Fibroblast of mammary gland (primary cell): Measurements from ENCODE around the gene CHRNA3.

Experiments used
- DNase-seq: peaks from one replicate; pipeline ENCODE4 v3.0.0-alpha.2; 2010; ENCODE audit warnings: low read depth
- H3K4me3 ChIP-seq: 2 replicates; pipeline ENCODE4 v1.5.1; 2011; ENCODE audit warnings: low read depth, mild to moderate bottlenecking, low read length, moderate library complexity; ENCODE audit not compliant: control insufficient read depth
- CTCF ChIP-seq: conservative IDR thresholded peaks from 2 replicates; pipeline ENCODE4 v1.5.1; 2011; ENCODE audit warnings: low read depth, low read length, inconsistent platforms; ENCODE audit not compliant: control insufficient read depth, insufficient read depth

CHRNA3 gene

GRCh38 chr15:78629716-78630065, 8.9 kb upstream of the CHRNA3 start:
- H3K4me3 ChIP-seq: no peak overlapping the region
- no peak for TF ChIP-seq CTCF
- no peak for DNase-seq

GRCh38 chr15:78629031-78629715, 8.4 kb upstream of the CHRNA3 start:
- H3K4me3 ChIP-seq: no peak overlapping the region
- no peak for DNase-seq
- no peak for TF ChIP-seq CTCF

- no peak for DNase-seq
- H3K4me3 ChIP-seq: no peak overlapping the region
- no peak for TF ChIP-seq CTCF
Observed at GRCh38 chr15:78628227-78628626, 7.4 kb upstream of the CHRNA3 start.

- no peak overlapping the region for H3K4me3 ChIP-seq
- TF ChIP-seq CTCF: no peak
- DNase-seq: no peak
Observed at GRCh38 chr15:78627348-78627747, 6.6 kb upstream of the CHRNA3 start.

- no peak for DNase-seq
- no peak for TF ChIP-seq CTCF
- no peak overlapping the region for H3K4me3 ChIP-seq
Observed at GRCh38 chr15:78626381-78626995, 5.7 kb upstream of the CHRNA3 start.

GRCh38 chr15:78625606-78626280, 4.9 kb upstream of the CHRNA3 start:
- no peak for TF ChIP-seq CTCF
- DNase-seq: no peak
- H3K4me3 ChIP-seq: no peak overlapping the region
